ENCODE measurements around the gene IST1.
"Not testable (repeated sequence)": the region's sequence is repeated elsewhere in the genome, so short reads cannot be mapped to it uniquely, and the experiment has no call there.

IST1 gene

DNA sequence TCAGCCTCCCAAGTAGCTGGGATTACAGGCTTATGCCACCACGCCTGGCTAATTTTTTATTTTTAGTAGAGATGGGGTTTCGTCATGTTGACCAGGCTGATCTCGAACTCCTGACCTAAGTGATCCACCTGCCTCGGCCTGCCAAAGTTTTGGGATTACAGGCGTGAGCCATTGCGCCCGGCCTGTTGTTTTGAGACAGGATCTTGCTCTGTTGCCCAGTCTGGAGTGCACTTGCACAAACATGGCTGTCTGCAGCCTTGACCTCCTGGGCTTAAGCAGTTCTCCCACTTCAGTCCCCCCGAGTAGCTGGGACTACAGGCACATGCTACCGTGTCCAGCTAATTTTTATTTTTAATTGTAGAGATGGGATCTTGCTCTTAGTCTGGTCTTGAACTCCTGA, 8.9 kb downstream of the IST1 start:
- no peak for TF ChIP-seq CTCF (IDR thresholded peaks at IDR 0.05; ENCODE audit: low read depth, low read length)
- H3K4me3 ChIP-seq (ENCODE audit: low read depth, low read length), result no peak overlapping the region

DNA sequence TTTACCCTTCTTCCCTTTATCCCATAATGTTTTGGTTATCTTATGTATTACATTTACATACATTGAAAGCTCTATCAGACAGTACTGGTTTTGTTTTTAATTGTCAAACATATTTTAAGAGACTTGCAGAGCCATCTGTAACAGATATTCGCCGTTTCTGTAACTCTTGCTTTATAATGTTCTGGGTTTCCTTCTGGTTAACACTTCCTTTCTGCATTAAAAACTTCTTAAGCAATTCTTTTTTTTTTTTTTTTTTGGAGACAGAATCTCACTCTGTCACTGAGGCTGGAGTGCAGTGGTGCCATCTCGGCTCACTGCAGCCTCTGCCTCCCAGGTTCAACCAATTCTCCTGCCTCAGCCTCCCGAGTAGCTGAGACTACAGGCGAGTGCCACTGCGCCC, 10.4 kb downstream of the IST1 start:
- not testable (repeated sequence) for H3K4me3 ChIP-seq (ENCODE audit: low read depth, low read length)

GRCh38 chr16:71911121-71911520, 15.8 kb downstream of the IST1 start:
- TF ChIP-seq CTCF (IDR thresholded peaks at IDR 0.05; ENCODE audit: low read depth, low read length), result no peak
- H3K4me3 ChIP-seq (ENCODE audit: low read depth, low read length), result no peak overlapping the region

DNA sequence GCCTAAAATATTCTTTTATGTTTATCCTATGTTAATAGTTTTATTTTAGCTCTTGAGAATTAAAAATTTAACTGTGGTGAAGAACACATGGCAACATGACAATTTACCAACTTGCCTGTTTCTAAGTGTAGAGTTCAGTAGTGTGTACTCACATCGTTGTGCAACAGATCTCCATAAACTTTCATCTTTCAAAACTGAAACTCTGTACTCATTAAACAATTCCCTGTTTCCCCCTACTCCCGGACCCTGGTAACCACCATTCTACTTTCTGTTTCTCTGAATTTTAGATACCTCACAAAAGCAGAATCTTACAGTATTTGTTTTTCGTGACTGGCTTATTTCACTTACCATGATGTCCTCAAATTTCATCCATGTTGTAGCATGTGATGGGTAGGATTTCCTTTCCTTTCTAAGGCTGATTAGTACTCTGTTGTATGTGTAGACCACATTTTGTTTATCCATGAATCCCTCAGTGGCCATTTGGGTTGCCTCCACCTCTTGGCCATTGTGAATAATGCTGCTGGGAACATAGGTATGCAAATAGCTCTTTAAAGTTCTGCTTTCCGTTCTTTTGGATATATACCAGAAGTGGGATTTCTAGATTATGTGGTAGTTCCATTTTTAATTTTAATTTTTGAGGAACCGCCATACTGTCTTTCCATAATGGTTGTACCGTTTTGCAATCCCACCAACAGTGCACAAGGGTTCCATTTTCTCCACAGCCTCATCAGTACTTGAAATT, 17.4 kb downstream of the IST1 start:
- H3K4me3 ChIP-seq (ENCODE audit: low read depth, low read length), result no peak overlapping the region
- no peak for TF ChIP-seq CTCF (IDR thresholded peaks at IDR 0.05; ENCODE audit: low read depth, low read length)

DNA sequence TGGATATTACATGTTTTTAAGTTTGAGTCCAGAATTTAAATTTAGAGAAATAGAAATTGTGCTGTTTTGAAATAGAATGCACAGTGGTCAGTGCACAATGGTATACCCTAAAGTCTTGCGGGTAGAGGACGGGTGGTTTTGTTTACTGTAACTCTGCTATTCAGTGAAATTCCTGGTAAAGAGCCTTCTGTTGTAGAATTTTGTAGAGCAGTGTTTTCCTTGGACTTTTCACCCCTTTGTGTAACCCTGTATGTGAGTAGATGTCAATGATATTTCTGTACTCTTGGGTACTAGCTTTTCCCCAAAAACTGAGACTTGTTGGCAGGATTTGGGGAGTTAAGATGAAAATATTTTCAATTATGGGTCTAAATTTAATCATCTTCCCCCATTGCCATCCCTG, 19.5 kb downstream of the IST1 start:
- TF ChIP-seq CTCF (IDR thresholded peaks at IDR 0.05; ENCODE audit: low read depth, low read length), result no peak
- H3K4me3 ChIP-seq (ENCODE audit: low read depth, low read length), result no peak overlapping the region

DNA sequence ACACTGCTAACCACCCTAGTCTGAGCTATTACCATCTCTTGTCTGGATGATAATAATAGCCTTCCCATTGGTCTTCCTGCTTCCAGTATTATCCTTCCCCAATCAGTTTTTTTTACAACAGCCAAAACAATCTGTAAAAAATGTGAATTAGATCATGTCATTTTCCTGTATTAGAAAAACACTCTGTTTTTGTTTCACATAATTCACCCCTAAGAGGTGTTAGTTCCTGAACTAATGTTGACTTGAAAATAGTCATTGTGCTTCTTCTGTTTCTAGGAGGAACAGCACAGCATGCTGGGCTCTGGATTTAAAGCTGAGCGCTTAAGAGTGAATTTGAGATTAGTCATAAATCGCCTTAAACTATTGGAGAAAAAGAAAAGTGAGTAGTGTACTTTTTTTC, 20.0 kb downstream of the IST1 start:
- no peak for TF ChIP-seq CTCF (IDR thresholded peaks at IDR 0.05; ENCODE audit: low read depth, low read length)
- H3K4me3 ChIP-seq (ENCODE audit: low read depth, low read length), result no peak overlapping the region

- no peak for TF ChIP-seq CTCF (IDR thresholded peaks at IDR 0.05; ENCODE audit: low read depth, low read length)
- no peak overlapping the region for H3K4me3 ChIP-seq (ENCODE audit: low read depth, low read length)
These were observed 21.1 kb downstream of the IST1 start for GRCh38 chr16:71916397-71916920.

GRCh38 chr16:71917900-71918299, 22.6 kb downstream of the IST1 start:
- TF ChIP-seq CTCF (IDR thresholded peaks at IDR 0.05; ENCODE audit: low read depth, low read length), result no peak
- H3K4me3 ChIP-seq (ENCODE audit: low read depth, low read length), result no peak overlapping the region
